ENCODE measurements around the gene P3H3.

- TF ChIP-seq USF1 (IDR thresholded peaks at IDR 0.05) (no peak), MAX (IDR thresholded peaks at IDR 0.05) (no peak), NFIC (IDR thresholded peaks at IDR 0.05) (no peak), REST (IDR thresholded peaks at IDR 0.05; ENCODE audit: low read depth) (no peak), YY1 (IDR thresholded peaks at IDR 0.05; ENCODE audit: low read depth) (no peak), ZBTB7A (IDR thresholded peaks at IDR 0.05; ENCODE audit: low read depth) (no peak), CEBPB (IDR thresholded peaks at IDR 0.05) (no peak), FOXM1 (IDR thresholded peaks at IDR 0.05; ENCODE audit: borderline replicate concordance, low read depth) (no peak), TAF1 (IDR thresholded peaks at IDR 0.05; ENCODE audit: low read depth) (no peak), TEAD4 (IDR thresholded peaks at IDR 0.05) (no peak), EP300 (IDR thresholded peaks at IDR 0.05; ENCODE audit: borderline replicate concordance) (no peak)
Measured at GRCh38 chr12:6784296-6784695, 43.9 kb upstream of the P3H3 start.
